Naive thymus-derived CD4-positive, alpha-beta T cell (primary cell): ENCODE measurements around the gene FMO4. TPM values are rescaled to one million over a fixed set of nuclear protein-coding genes. Genes with fewer than 3 reads are reported as not detected.
"Not testable (repeated sequence)": the region's sequence is repeated elsewhere in the genome, so short reads cannot be mapped to it uniquely, and the experiment has no call there.

ENCODE experiments used
- ATAC-seq: fragments of 150-1000 bp; cut with Tn5 transposase; 2 replicates; pipeline ENCODE4 v1.10.0; 2021; ENCODE audit warnings: mild to moderate bottlenecking, moderate library complexity
- CTCF ChIA-PET: fragments of 350-600 bp; sonication (Branson Sonifier 250); formaldehyde crosslinking; loops from one replicate; lab custom pipeline; 2021; ENCODE audit warnings: antibody characterized with exemption; lab: Charles Lee
- POLR2A ChIA-PET: fragments of 350-600 bp; sonication (Branson Sonifier 250); formaldehyde crosslinking; loops from one replicate; lab custom pipeline; 2021; ENCODE audit warnings: antibody characterized with exemption, inconsistent platforms; lab: Charles Lee
- DNase-seq, 9 donors: peaks; one replicate each; pipeline versions ENCODE4 v3.0.0 to v3.0.0-alpha.2; 2020 to 2022; ENCODE audit warnings: mixed read lengths in 1 of 9
- H3K27ac ChIP-seq: one replicate; pipeline ENCODE4 v1.7.0; 2013; ENCODE audit warnings: mild to moderate bottlenecking, low read depth, low read length, moderate library complexity
- H3K27me3 ChIP-seq, 2 donors: one replicate each; pipeline ENCODE4 v1.7.0; 2013; ENCODE audit warnings: low read length in 2 of 2, mild to moderate bottlenecking in 2 of 2, moderate library complexity in 2 of 2; ENCODE audit not compliant: control insufficient read depth in 2 of 2, insufficient read depth in 2 of 2
- H3K36me3 ChIP-seq, 3 experiments: 1 replicate in 2 of 3; 2 replicates in 1 of 3; pipeline ENCODE4 v1.7.0; 2013; ENCODE audit warnings: low read length in 3 of 3, mild to moderate bottlenecking in 3 of 3, moderate library complexity in 1 of 3; ENCODE audit not compliant: insufficient read depth in 3 of 3, control insufficient read depth in 2 of 3
- H3K4me1 ChIP-seq, 2 donors: one replicate each; pipeline ENCODE4 v1.7.0; 2013; ENCODE audit warnings: low read length in 2 of 2, mild to moderate bottlenecking in 2 of 2, moderate library complexity in 1 of 2; ENCODE audit not compliant: control insufficient read depth in 2 of 2, insufficient read depth in 2 of 2
- H3K4me3 ChIP-seq: 2 replicates; pipeline ENCODE4 v1.7.0; 2013; ENCODE audit warnings: mild to moderate bottlenecking, low read length
- H3K9me3 ChIP-seq, 3 experiments: 1 replicate in 2 of 3; 2 replicates in 1 of 3; pipeline ENCODE4 v1.7.0; 2013; ENCODE audit warnings: low read length in 3 of 3; ENCODE audit not compliant: control insufficient read depth in 2 of 3
- H3K27ac Mint-ChIP-seq, 9 donors: one replicate each; pipeline ENCODE4 v1.8.0; 2020 to 2022; ENCODE audit warnings: mixed read lengths in 9 of 9, mild to moderate bottlenecking in 8 of 9, moderate library complexity in 5 of 9, inconsistent platforms in 2 of 9
- H3K27me3 Mint-ChIP-seq, 5 donors: one replicate each; pipeline ENCODE4 v1.8.0; 2021 to 2022; ENCODE audit warnings: mixed read lengths in 5 of 5, mild to moderate bottlenecking in 1 of 5
- H3K36me3 Mint-ChIP-seq, 5 donors: one replicate each; pipeline ENCODE4 v1.8.0; 2020 to 2022; ENCODE audit warnings: mixed read lengths in 5 of 5, mild to moderate bottlenecking in 3 of 5, inconsistent platforms in 1 of 5
- H3K4me1 Mint-ChIP-seq, 7 donors: one replicate each; pipeline ENCODE4 v1.8.0; 2020 to 2022; ENCODE audit warnings: mixed read lengths in 7 of 7, mild to moderate bottlenecking in 3 of 7, inconsistent platforms in 1 of 7
- H3K4me3 Mint-ChIP-seq, 10 donors: one replicate each; pipeline ENCODE4 v1.8.0; 2020 to 2022; ENCODE audit warnings: mild to moderate bottlenecking in 10 of 10, mixed read lengths in 10 of 10, moderate library complexity in 6 of 10, inconsistent platforms in 2 of 10
- H3K9me3 Mint-ChIP-seq, 11 donors: one replicate each; pipeline ENCODE4 v1.8.0; 2020 to 2022; ENCODE audit warnings: mixed read lengths in 11 of 11, mild to moderate bottlenecking in 4 of 11, inconsistent platforms in 1 of 11, moderate library complexity in 1 of 11
- intact Hi-C, 2 donors: fragments of 100-400 bp; cut with micrococcal nuclease; formaldehyde crosslinking; loops; one replicate each; pipeline ENCODE4 v1.15.1; 2023
- polyA plus RNA-seq, 2 donors: library from polyadenylated mRNA; unstranded; fragments of 300-500 nt; fragmentation: Illumina TruSeq; gene quantifications; one replicate each; pipeline ENCODE4 v1.2.3, GENCODE V29; 2021
- total RNA-seq, 6 experiments: library from RNA in 5 of 6; stranded (reverse) in 5 of 6; gene quantifications; 1 replicate in 5 of 6; 2 replicates in 1 of 6; pipeline ENCODE4 v1.2.3 and lab custom pipeline; 2021 to 2026

Gene FMO4
- total and polyA plus RNA-seq, 7 experiments from 2014 or later = 1.2 to 3.7 (median 2.8) TPM

DNA sequence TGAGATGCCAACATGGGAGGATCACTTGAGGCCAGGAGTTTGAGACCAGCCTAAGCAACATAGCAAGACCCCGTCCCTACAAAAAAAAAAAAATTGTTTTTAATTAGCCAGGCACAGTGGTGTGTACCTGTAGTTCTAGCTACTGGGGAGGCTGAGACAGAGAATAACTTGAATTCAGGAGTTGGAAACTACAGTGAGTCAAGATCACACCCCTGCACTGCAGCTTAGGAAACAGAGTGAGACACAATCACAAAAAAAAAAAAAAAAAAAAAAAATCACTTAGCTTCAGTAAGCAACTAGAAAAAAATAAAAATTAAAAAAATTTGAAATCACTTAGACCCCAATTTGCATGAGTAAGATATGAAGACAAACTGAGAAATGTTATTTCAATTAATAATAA, 53.5 kb downstream of the FMO4 start:
- DNase-seq (no peak), ATAC-seq (no peak)
- Mint-ChIP-seq H3K4me3 (no peak overlapping the region), H3K36me3 (peaks cover 0 to 2% (median 0%) of the 10 kb centered on the region in 5 donors), H3K27me3 (peaks cover 2 to 18% (median 10%) of the 10 kb centered on the region in 5 donors), H3K9me3 (peaks cover 0 to 30% (median 10%) of the 10 kb centered on the region in 11 donors), H3K4me1 (peaks cover 0 to 2% (median 0%) of the 10 kb centered on the region in 7 donors), H3K27ac (no peak overlapping the region)
- POLR2A ChIA-PET = interaction anchor here (0.6 kb wide), 1 partner anchor 202 kb away, joined by 3 read pairs; no protein-coding TSS in a partner anchor
- Histone ChIP-seq H3K4me3 (no peak overlapping the region), H3K9me3 (no peaks in the 10 kb centered on the region), H3K27ac (no peak overlapping the region), H3K4me1 (no peaks in the 10 kb centered on the region), H3K36me3 (no peaks in the 10 kb centered on the region), H3K27me3 (no peaks in the 10 kb centered on the region)
- CTCF ChIA-PET = no interaction called here
- intact Hi-C loops = no loop called here

DNA sequence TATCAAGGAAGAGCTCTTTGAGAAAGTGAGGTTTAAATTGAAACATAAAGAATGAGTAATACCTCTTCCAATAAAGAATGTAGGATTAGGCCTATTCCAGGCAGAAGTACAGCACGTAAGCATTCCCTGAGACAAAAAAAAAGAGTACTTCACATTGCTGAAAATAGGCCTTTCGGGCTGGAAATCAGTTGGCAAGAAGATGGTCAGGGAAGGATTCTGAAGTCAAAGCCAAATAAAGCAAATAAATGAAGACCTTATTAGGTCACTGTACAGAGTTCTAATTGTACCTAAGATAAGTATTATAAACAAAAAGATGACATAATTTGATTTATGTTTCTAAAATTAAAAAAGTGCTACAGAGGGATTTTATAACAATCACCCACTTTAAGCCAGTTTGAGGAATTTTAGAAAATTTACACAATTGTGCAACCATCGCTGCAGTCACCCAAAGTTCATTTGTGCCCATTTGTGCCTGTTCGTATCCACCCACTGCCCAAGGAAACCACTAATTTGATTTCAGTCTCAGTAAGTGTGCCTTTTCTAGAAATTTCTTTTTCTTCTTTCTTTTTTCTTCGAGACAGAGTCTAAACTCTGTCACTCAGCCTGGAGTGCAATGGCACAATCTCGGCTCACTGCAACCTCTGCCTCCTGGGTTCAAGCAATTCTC, 58.6 kb downstream of the FMO4 start:
- POLR2A ChIA-PET = no interaction called here
- H3K4me3 Mint-ChIP-seq = no peak overlapping the region
- DNase-seq = no peak

DNA sequence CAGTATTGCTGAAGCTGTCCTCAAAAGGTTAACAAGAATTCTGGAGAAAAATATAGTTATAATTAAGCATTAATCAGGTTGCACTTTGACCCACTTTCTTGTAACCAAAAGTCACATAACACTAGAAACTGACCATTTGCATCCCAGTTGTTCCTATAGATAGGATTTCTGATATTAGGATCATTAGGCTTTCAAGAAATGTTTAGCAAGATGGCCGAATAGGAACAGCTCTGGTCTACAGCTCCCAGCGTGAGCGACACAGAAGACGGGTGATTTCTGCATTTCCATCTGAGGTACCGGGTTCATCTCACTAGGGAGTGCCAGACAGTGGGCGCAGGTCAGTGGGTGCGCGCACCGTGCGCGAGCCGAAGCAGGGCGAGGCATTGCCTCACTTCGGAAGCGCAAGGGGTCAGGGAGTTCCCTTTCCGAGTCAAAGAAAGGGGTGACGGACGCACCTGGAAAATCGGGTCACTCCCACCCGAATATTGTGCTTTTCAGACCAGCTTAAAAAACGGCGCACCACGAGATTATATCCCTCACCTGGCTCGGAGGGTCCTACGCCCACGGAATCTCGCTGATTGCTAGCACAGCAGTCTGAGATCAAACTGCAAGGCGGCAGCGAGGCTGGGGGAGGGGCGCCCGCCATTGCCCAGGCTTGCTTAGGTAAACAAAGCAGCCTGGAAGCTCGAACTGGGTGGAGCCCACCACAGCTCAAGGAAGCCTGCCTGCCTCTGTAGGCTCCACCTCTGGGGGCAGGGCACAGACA, 59.6 kb downstream of the FMO4 start:
- H3K27ac Mint-ChIP-seq, H3K4me1 Mint-ChIP-seq, H3K36me3 ChIP-seq, H3K27ac ChIP-seq, H3K4me1 ChIP-seq, POLR2A ChIA-PET, ATAC-seq, intact Hi-C loops, CTCF ChIA-PET, H3K36me3 Mint-ChIP-seq, H3K27me3 ChIP-seq, H3K4me3 Mint-ChIP-seq, H3K4me3 ChIP-seq, H3K9me3 ChIP-seq, DNase-seq: not testable (repeated sequence)
- peaks cover 1 to 14% (median 5%) of the 10 kb centered on the region in 11 donors for H3K9me3 Mint-ChIP-seq
- peaks cover 0 to 17% (median 9%) of the 10 kb centered on the region in 5 donors for H3K27me3 Mint-ChIP-seq

More for the DNA sequence above, 58.6 kb downstream of the FMO4 start:
- intact Hi-C loops = no loop called here
- H3K9me3 Mint-ChIP-seq = peaks cover 1 to 14% (median 5%) of the 10 kb centered on the region in 11 donors
- Histone ChIP-seq H3K9me3 (no peaks in the 10 kb centered on the region), H3K36me3 (no peaks in the 10 kb centered on the region), H3K4me1 (no peaks in the 10 kb centered on the region), H3K27ac (no peak overlapping the region), H3K4me3 (no peak overlapping the region), H3K27me3 (no peaks in the 10 kb centered on the region)
- H3K27ac Mint-ChIP-seq = no peak overlapping the region
- CTCF ChIA-PET = no interaction called here
- H3K27me3 Mint-ChIP-seq = peaks cover 0 to 17% (median 9%) of the 10 kb centered on the region in 5 donors
- ATAC-seq = no peak
- H3K4me1 Mint-ChIP-seq = no peaks in the 10 kb centered on the region
- no peaks in the 10 kb centered on the region for H3K36me3 Mint-ChIP-seq

DNA sequence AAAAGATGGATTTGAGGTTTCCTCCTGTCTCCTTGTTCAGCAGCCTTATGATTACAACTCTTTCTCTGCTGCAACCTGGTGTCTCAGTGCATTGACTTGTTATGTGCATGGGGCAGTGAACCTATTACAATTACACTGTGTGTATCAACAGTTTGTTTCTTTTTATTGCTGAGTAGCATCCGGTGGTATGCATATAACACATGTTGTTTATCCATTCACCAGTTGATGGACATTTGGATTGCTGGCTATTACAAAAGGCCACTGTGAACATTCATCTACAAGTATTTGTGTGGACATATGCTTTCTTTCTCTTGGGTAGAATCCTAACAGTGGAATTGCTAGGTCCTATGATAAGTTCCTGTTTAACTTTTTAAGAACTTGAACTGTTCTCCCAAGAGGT, 65.9 kb downstream of the FMO4 start:
- Mint-ChIP-seq H3K36me3 (no peaks in the 10 kb centered on the region), H3K9me3 (peaks cover 0 to 17% (median 5%) of the 10 kb centered on the region in 11 donors), H3K4me3 (no peak overlapping the region), H3K4me1 (peaks cover 0 to 1% (median 0%) of the 10 kb centered on the region in 7 donors), H3K27me3 (peaks cover 0 to 18% (median 4%) of the 10 kb centered on the region in 5 donors), H3K27ac (no peak overlapping the region)
- no peak overlapping the region for H3K4me3 ChIP-seq
- no peak overlapping the region for H3K27ac ChIP-seq
- ChIA-PET CTCF (no interaction called here), POLR2A (no interaction called here)
- H3K27me3 ChIP-seq = no peaks in the 10 kb centered on the region
- no peaks in the 10 kb centered on the region for H3K4me1 ChIP-seq
- H3K9me3 ChIP-seq = no peaks in the 10 kb centered on the region
- intact Hi-C loops = no loop called here
- no peak for ATAC-seq
- no peaks in the 10 kb centered on the region for H3K36me3 ChIP-seq
- no peak for DNase-seq

DNA sequence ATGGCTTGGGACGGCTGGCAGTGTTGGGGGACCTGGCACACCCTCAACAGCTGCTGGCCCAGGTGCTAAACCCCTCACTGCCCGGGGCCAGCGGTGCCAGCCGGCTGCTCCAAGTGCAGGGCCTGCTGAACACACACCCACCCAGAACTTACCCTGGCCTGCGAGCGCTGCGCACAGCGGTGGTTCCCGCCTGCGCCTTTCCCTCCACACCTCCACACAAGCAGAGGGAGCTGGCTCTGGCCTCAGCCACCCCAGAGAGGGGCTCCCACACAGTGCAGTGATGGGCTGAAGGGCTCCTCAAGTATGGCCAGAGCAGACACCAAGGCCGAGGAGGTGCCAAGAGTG, 67.9 kb downstream of the FMO4 start:
- Histone ChIP-seq H3K4me1 (no peaks in the 10 kb centered on the region), H3K27me3 (no peaks in the 10 kb centered on the region), H3K9me3 (no peaks in the 10 kb centered on the region), H3K27ac (no peak overlapping the region), H3K36me3 (no peaks in the 10 kb centered on the region), H3K4me3 (no peak overlapping the region)
- H3K27ac Mint-ChIP-seq = no peak overlapping the region
- peaks cover 0 to 11% (median 2%) of the 10 kb centered on the region in 11 donors for H3K9me3 Mint-ChIP-seq
- no peak overlapping the region for H3K4me3 Mint-ChIP-seq
- POLR2A ChIA-PET = no interaction called here
- intact Hi-C loops = no loop called here
- CTCF ChIA-PET = interaction anchor here (1.0 kb wide), 1 partner anchor 22 kb away, joined by 4 read pairs; no protein-coding TSS in a partner anchor
- peaks cover 0 to 1% (median 0%) of the 10 kb centered on the region in 7 donors for H3K4me1 Mint-ChIP-seq
- ATAC-seq = no peak
- no peaks in the 10 kb centered on the region for H3K36me3 Mint-ChIP-seq
- DNase-seq = no peak
- H3K27me3 Mint-ChIP-seq = peaks cover 0 to 11% (median under 1%) of the 10 kb centered on the region in 5 donors

DNA sequence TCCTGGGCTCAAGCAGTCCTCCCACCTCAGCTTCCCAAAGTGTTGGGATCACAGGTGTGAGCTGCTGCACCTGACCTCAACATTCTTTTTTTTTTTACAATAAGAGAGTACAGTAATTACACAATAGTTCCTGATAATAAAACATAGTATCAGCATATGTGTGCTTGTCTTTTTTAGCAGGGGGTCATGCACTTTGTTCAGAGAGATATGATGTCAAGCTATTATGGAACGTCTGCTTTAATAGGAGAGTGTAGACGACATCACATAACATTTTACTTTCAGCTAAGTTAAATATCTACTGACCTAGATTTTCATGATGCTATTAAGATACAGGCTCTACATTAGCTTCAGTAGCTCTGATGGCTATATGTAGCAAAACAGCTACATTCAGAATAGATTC, 70.5 kb downstream of the FMO4 start:
- Mint-ChIP-seq H3K4me1 (peaks cover 0 to under 1% (median 0%) of the 10 kb centered on the region in 7 donors), H3K36me3 (no peaks in the 10 kb centered on the region), H3K27me3 (peaks cover 0 to 14% (median 4%) of the 10 kb centered on the region in 5 donors), H3K27ac (no peak overlapping the region), H3K4me3 (no peak overlapping the region), H3K9me3 (peaks cover 0 to 10% (median 2%) of the 10 kb centered on the region in 11 donors)
- ATAC-seq (no peak), DNase-seq (no peak)
- intact Hi-C loops = no loop called here
- no peak overlapping the region for H3K4me3 ChIP-seq
- H3K27ac ChIP-seq = no peak overlapping the region
- ChIA-PET POLR2A (no interaction called here), CTCF (no interaction called here)
- H3K4me1 ChIP-seq = no peaks in the 10 kb centered on the region
- H3K36me3 ChIP-seq = no peaks in the 10 kb centered on the region
- H3K9me3 ChIP-seq = no peaks in the 10 kb centered on the region
- H3K27me3 ChIP-seq = no peaks in the 10 kb centered on the region
